ENCODE data around the gene SIGLEC15. TPM values are rescaled to one million over a fixed set of nuclear protein-coding genes. Genes with fewer than 3 reads are reported as not detected.

SIGLEC15 gene
- total and polyA plus RNA-seq, 12 donors, result 0.03 to 0.38 (median 0.20) TPM; not detected in 6

- no peaks in the 10 kb centered on the region for H3K9me3 ChIP-seq
- no peak for DNase-seq
- WGBS, 2 donors, result 79 to 86% methylated on average over 1 of the region's 1 CpG
- H3K27me3 ChIP-seq, result peaks cover 17 to 56% (median 40%) of the 10 kb centered on the region in 7 donors
- H3K4me1 ChIP-seq, result peaks cover 5 to 24% (median 21%) of the 10 kb centered on the region in 9 donors
- H3K4me3 ChIP-seq, result no peak overlapping the region
- intact Hi-C loops (cut with DNase I), result loop anchor here in 3 of 10 donors (10.0 kb wide), 3 partner anchors 60 to 140 kb away; partner anchors contain the start of gene SLC14A1 (in 2 of the 3)
- H3K27ac ChIP-seq, result no peak overlapping the region
- no peak for ATAC-seq
- TF ChIP-seq CTCF (IDR thresholded peaks at IDR 0.05), result no peak
- no peaks in the 10 kb centered on the region for H3K36me3 ChIP-seq
These were observed 8.8 kb downstream of the SIGLEC15 start for GRCh38 chr18:45834306-45834705.

GRCh38 chr18:45835057-45835636 lies 9.7 kb downstream of the SIGLEC15 start:
- intact Hi-C loops (cut with DNase I), result loop anchor here in 7 of 10 donors (5.0 to 10.0 kb wide), 6 partner anchors 60 to 143 kb away; partner anchors contain the start of gene SLC14A1 (in 4 of the 7)
- no peak for ATAC-seq
- no peak overlapping the region for H3K27ac ChIP-seq
- no peaks in the 10 kb centered on the region for H3K36me3 ChIP-seq
- 65 to 83% methylated on average over 3 of the region's 3 CpGs for WGBS, 2 donors
- H3K4me3 ChIP-seq, result no peak overlapping the region
- no peaks in the 10 kb centered on the region for H3K9me3 ChIP-seq
- no peak for TF ChIP-seq CTCF (IDR thresholded peaks at IDR 0.05)
- peaks cover 5 to 24% (median 20%) of the 10 kb centered on the region in 9 donors for H3K4me1 ChIP-seq
- peaks cover 17 to 60% (median 47%) of the 10 kb centered on the region in 7 donors for H3K27me3 ChIP-seq
- no peak for DNase-seq

- intact Hi-C loops (cut with DNase I), result loop anchor here in 8 of 10 donors (1.0 to 10.0 kb wide), 7 partner anchors 62 to 145 kb away; partner anchors contain the start of gene SLC14A1 (in 4 of the 8)
- ATAC-seq (no peak), DNase-seq (no peak)
- no peak for TF ChIP-seq CTCF (IDR thresholded peaks at IDR 0.05)
- no peaks in the 10 kb centered on the region for H3K9me3 ChIP-seq
- WGBS, 2 donors, result 68 to 79% methylated on average over 14 of the region's 14 CpGs
- H3K36me3 ChIP-seq, result no peaks in the 10 kb centered on the region
- peaks cover 17 to 63% (median 47%) of the 10 kb centered on the region in 7 donors for H3K27me3 ChIP-seq
- H3K4me3 ChIP-seq, result no peak overlapping the region
- H3K4me1 ChIP-seq, result peaks cover 5 to 24% (median 20%) of the 10 kb centered on the region in 9 donors
- no peak overlapping the region for H3K27ac ChIP-seq
These were observed 11.0 kb downstream of the SIGLEC15 start for GRCh38 chr18:45836242-45837205.
